Gastroesophageal sphincter (tissue), 4 donors: Measurements from ENCODE around the gene PDLIM5. TPM values are rescaled to one million over a fixed set of nuclear protein-coding genes. Genes with fewer than 3 reads are reported as not detected.

Experiments used
- ATAC-seq: fragments of 150-250 bp; one replicate; pipeline ENCODE4 v1.9.1; 2016; ENCODE audit warnings: mild to moderate bottlenecking, moderate library complexity
- H3K27ac ChIP-seq, 4 donors: fragments of 200-600 bp; sonication (generic) in 3 of 4; 1 replicate in 3 of 4; 2 replicates in 1 of 4; pipeline ENCODE4 v1.5.1; 2016 to 2019
- H3K27me3 ChIP-seq: fragments of 200-600 bp; sonication (generic); one replicate; pipeline ENCODE4 v1.5.1; 2019
- H3K36me3 ChIP-seq, 2 donors: fragments of 200-600 bp; sonication (generic); one replicate each; pipeline ENCODE4 v1.5.1; 2019; ENCODE audit warnings: control low read depth in 1 of 2
- H3K4me1 ChIP-seq, 3 donors: fragments of 200-600 bp; sonication (generic); 1 replicate in 2 of 3; 2 replicates in 1 of 3; pipeline ENCODE4 v1.5.1; 2016 to 2019; ENCODE audit warnings: control low read depth in 2 of 3
- H3K4me3 ChIP-seq, 2 donors: fragments of 200-600 bp; sonication (generic); one replicate each; pipeline ENCODE4 v1.5.1; 2019; ENCODE audit warnings: mild to moderate bottlenecking in 1 of 2, moderate library complexity in 1 of 2
- H3K9me3 ChIP-seq, 3 donors: fragments of 200-600 bp; sonication (generic); one replicate each; pipeline ENCODE4 v1.5.1; 2017 to 2019; ENCODE audit warnings: control low read depth in 2 of 3
- CTCF ChIP-seq, 4 experiments: fragments of 200-600 bp in 2 of 4; fragments of 450-650 bp in 2 of 4; sonication (generic) in 1 of 4; IDR thresholded peaks; one replicate each; pipeline ENCODE4 v1.5.1; 2017 to 2019; ENCODE audit warnings: antibody characterized with exemption in 4 of 4, mild to moderate bottlenecking in 2 of 4, moderate library complexity in 2 of 4
- EP300 ChIP-seq: sonication (generic); formaldehyde crosslinking; IDR thresholded peaks from one replicate; pipeline ENCODE4 v1.6.1; 2017; ENCODE audit warnings: antibody characterized with exemption, mild to moderate bottlenecking
- POLR2A ChIP-seq, 2 donors: fragments of 450-650 bp; IDR thresholded peaks; one replicate each; pipeline ENCODE4 v1.6.1; 2017; ENCODE audit warnings: antibody characterized with exemption in 2 of 2, mild to moderate bottlenecking in 2 of 2, moderate library complexity in 1 of 2
- POLR2AphosphoS5 ChIP-seq: sonication (generic); formaldehyde crosslinking; IDR thresholded peaks from one replicate; pipeline ENCODE4 v1.6.1; 2017; ENCODE audit warnings: antibody characterized with exemption
- WGBS, 2 donors: methylation state at CpG; one replicate each; pipeline ENCODE4 v1.1.5; 2018; ENCODE audit warnings: low coverage in 1 of 2; 5-methylcytosine and 5-hydroxymethylcytosine counted together
- total RNA-seq, 4 donors: library from RNA; depleted of rRNA; stranded (reverse); fragments of >200 nt; gene quantifications; one replicate each; pipeline ENCODE4 v1.1.0, GENCODE V29; 2016

The PDLIM5 gene
- total RNA-seq, 4 donors from 2014 or later: 100 to 223 (median 175) TPM

DNA sequence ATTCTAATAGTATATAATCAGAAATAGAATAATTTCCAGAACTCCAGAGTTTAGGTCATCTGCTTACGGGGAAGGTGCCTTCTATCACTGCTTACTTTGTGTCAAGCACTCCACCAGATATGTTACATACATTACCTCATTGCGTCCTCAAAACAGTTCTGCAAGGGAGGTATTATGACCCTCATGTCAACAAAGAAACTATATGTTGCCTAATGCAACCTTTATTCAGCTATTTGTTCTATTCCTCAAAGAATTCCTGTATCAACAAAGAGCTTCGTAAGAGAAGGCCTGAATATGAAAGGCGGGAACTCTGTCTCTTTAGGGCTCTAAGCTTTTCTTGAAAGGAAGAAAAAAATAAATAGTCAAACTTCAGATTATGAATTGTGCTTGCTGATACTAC, 114.7 kb downstream of the PDLIM5 start:
- Histone ChIP-seq H3K4me3 (no peak overlapping the region), H3K4me1 (peaks cover 5 to 54% (median 8%) of the 10 kb centered on the region in 3 donors), H3K9me3 (no peaks in the 10 kb centered on the region), H3K27ac (no peak overlapping the region), H3K27me3 (no peaks in the 10 kb centered on the region), H3K36me3 (no peaks in the 10 kb centered on the region)
- TF ChIP-seq POLR2A (IDR thresholded peaks at IDR 0.05) (no peak), EP300 (no peak), CTCF (IDR thresholded peaks at IDR 0.05) (no peak), POLR2AphosphoS5 (no peak)
- no peak for ATAC-seq
- WGBS, 2 donors: 66 to 75% methylated on average over 4 of the region's 4 CpGs

DNA sequence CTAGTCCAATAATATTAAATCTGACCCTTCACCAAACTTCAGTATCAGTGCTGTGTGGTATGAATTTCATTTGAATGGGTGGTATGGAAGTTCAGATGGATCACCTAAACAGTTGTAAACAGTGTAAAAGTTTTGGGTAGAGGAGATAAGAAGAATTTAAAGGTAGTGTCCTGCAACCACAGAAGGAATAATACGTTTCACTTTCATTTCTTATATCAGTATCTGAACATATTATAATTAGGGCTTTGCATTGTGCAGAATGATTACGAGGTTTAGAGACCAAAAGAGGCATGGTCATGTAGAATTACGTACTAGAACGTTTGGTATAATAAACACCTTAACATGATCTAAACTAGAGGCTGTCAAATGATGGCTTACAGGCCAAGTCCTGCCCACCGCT, 116.1 kb downstream of the PDLIM5 start:
- no peaks in the 10 kb centered on the region for H3K9me3 ChIP-seq
- no peaks in the 10 kb centered on the region for H3K36me3 ChIP-seq
- no peak overlapping the region for H3K4me3 ChIP-seq
- whole genome bisulfite sequencing, 2 donors: 44 to 45% methylated on average over 5 of the region's 5 CpGs
- H3K27ac ChIP-seq: no peak overlapping the region
- TF ChIP-seq POLR2A (IDR thresholded peaks at IDR 0.05) (no peak), EP300 (no peak), CTCF (IDR thresholded peaks at IDR 0.05) (no peak), POLR2AphosphoS5 (no peak)
- ATAC-seq: no peak
- peaks cover 0 to 48% (median 0%) of the 10 kb centered on the region in 3 donors for H3K4me1 ChIP-seq
- no peaks in the 10 kb centered on the region for H3K27me3 ChIP-seq

GRCh38 chr4:94570558-94570957, 118.8 kb downstream of the PDLIM5 start:
- 87 to 88% methylated on average over 1 of the region's 1 CpG for WGBS, 2 donors
- Histone ChIP-seq H3K4me3 (no peak overlapping the region), H3K27me3 (no peaks in the 10 kb centered on the region), H3K9me3 (no peaks in the 10 kb centered on the region), H3K27ac (no peak overlapping the region), H3K4me1 (peaks cover 0 to 43% (median 0%) of the 10 kb centered on the region in 3 donors), H3K36me3 (peaks cover 0 to 2% of the 10 kb centered on the region in 2 donors)
- TF ChIP-seq POLR2AphosphoS5: no peak
- no peak for TF ChIP-seq CTCF (IDR thresholded peaks at IDR 0.05)
- TF ChIP-seq EP300: no peak
- TF ChIP-seq POLR2A (IDR thresholded peaks at IDR 0.05): no peak
- ATAC-seq: no peak

- H3K27me3 ChIP-seq: no peaks in the 10 kb centered on the region
- ATAC-seq: no peak
- H3K4me3 ChIP-seq: no peak overlapping the region
- peaks cover 0 to 9% of the 10 kb centered on the region in 2 donors for H3K36me3 ChIP-seq
- H3K4me1 ChIP-seq: peaks cover 0 to 50% (median 0%) of the 10 kb centered on the region in 3 donors
- 57 to 84% methylated on average over 4 of the region's 4 CpGs for WGBS, 2 donors
- H3K9me3 ChIP-seq: no peaks in the 10 kb centered on the region
- no peak overlapping the region for H3K27ac ChIP-seq
- no peak for TF ChIP-seq POLR2A (IDR thresholded peaks at IDR 0.05)
- TF ChIP-seq CTCF (IDR thresholded peaks at IDR 0.05): no peak
- no peak for TF ChIP-seq EP300
- no peak for TF ChIP-seq POLR2AphosphoS5
Measured at GRCh38 chr4:94571298-94571697, 119.6 kb downstream of the PDLIM5 start.

- H3K27me3 ChIP-seq: no peaks in the 10 kb centered on the region
- no peak for ATAC-seq
- H3K27ac ChIP-seq: no peak overlapping the region
- H3K9me3 ChIP-seq: no peaks in the 10 kb centered on the region
- H3K36me3 ChIP-seq: peaks cover 0 to 9% of the 10 kb centered on the region in 2 donors
- TF ChIP-seq EP300: no peak
- TF ChIP-seq POLR2AphosphoS5: no peak
- TF ChIP-seq CTCF (IDR thresholded peaks at IDR 0.05): no peak
- H3K4me3 ChIP-seq: no peak overlapping the region
- WGBS, 2 donors: 78 to 86% methylated on average over 2 of the region's 2 CpGs
- peaks cover 0 to 54% (median 2%) of the 10 kb centered on the region in 3 donors for H3K4me1 ChIP-seq
Measured at GRCh38 chr4:94571715-94572114, 120.0 kb downstream of the PDLIM5 start.
